Urinary bladder (tissue), 4 donors: ENCODE results near the gene ANKRD23. TPM values are rescaled to one million over a fixed set of nuclear protein-coding genes. Genes with fewer than 3 reads are reported as not detected.
A peak's percentile ranks its signal among the peaks of the same experiment; 100 is the strongest.
"Not testable (repeated sequence)": the region's sequence is repeated elsewhere in the genome, so short reads cannot be mapped to it uniquely, and the experiment has no call there.

ENCODE experiments used
- DNase-seq: peaks from one replicate; pipeline ENCODE4 v3.0.0-alpha.2; 2015; ENCODE audit errors: extremely low spot score
- H3K27ac ChIP-seq: one replicate; pipeline ENCODE4 v1.5.1; 2013; ENCODE audit warnings: low read depth, mild to moderate bottlenecking, moderate library complexity
- H3K36me3 ChIP-seq: one replicate; pipeline ENCODE4 v1.6.1; 2013; ENCODE audit warnings: mild to moderate bottlenecking, moderate library complexity; ENCODE audit not compliant: insufficient read depth
- H3K4me1 ChIP-seq: one replicate; pipeline ENCODE4 v1.6.1; 2013; ENCODE audit warnings: mild to moderate bottlenecking, moderate library complexity; ENCODE audit not compliant: insufficient read depth
- H3K4me3 ChIP-seq: one replicate; pipeline ENCODE4 v1.5.1; 2013; ENCODE audit warnings: low read depth, low read length
- WGBS: extraction: QIAGEN DNeasy Blood & Tissue Kit; methylation state at CpG from one replicate; pipeline ENCODE4 v1.1.7; 2013; 5-methylcytosine and 5-hydroxymethylcytosine counted together
- polyA plus RNA-seq: library from polyadenylated mRNA; stranded (reverse); fragments of 200-250 nt; gene quantifications from one replicate; pipeline ENCODE4 v1.2.3, GENCODE V29; 2013
- total RNA-seq: library from RNA; depleted of rRNA; stranded (reverse); fragments of >200 nt; gene quantifications from one replicate; pipeline ENCODE4 v1.2.3, GENCODE V29; 2014
- donor health status: healthy with polysubstance abuse.
- donor health status: healthy.

The ANKRD23 gene
- total and polyA plus RNA-seq, 2 donors: 2.6 to 5.1 TPM

DNA sequence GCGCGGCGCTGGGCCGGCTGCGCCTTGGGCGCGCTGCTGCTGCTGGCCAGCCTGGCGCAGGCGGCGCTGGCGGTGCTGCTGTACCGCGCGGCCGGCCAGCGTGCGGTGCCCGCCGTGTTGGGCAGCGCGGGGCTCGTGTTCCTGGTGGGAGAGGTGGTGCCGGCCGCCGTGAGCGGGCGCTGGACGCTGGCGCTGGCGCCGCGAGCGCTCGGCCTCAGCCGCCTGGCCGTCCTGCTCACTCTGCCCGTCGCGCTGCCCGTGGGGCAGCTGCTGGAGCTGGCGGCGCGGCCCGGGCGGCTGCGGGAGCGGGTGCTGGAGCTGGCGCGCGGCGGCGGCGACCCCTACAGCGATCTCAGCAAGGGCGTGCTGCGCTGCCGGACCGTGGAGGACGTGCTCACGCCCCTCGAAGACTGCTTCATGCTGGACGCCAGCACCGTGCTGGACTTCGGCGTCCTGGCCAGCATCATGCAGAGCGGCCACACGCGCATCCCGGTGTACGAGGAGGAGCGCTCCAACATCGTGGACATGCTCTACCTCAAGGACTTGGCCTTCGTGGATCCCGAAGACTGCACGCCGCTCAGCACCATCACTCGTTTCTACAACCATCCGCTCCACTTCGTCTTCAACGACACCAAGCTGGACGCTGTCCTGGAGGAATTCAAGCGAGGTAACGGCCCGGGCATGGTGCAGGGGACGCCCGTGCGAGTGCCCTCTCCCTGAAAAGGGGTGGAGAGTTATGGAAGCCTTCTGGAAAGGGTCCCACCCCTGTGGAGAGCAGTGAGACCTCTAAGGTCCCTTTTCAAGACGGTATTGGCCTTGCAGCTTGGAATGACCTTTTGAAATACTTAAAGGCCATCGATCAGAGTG lies 26.8 kb downstream of the ANKRD23 start:
- WGBS: 2% methylated on average over 89 of the region's 89 CpGs
- peak overlapping the region; percentile 84 for H3K4me3 ChIP-seq
- no peak for DNase-seq
- peaks cover 4% of the 10 kb centered on the region for H3K4me1 ChIP-seq
- H3K36me3 ChIP-seq: no peaks in the 10 kb centered on the region
- no peak overlapping the region for H3K27ac ChIP-seq

DNA sequence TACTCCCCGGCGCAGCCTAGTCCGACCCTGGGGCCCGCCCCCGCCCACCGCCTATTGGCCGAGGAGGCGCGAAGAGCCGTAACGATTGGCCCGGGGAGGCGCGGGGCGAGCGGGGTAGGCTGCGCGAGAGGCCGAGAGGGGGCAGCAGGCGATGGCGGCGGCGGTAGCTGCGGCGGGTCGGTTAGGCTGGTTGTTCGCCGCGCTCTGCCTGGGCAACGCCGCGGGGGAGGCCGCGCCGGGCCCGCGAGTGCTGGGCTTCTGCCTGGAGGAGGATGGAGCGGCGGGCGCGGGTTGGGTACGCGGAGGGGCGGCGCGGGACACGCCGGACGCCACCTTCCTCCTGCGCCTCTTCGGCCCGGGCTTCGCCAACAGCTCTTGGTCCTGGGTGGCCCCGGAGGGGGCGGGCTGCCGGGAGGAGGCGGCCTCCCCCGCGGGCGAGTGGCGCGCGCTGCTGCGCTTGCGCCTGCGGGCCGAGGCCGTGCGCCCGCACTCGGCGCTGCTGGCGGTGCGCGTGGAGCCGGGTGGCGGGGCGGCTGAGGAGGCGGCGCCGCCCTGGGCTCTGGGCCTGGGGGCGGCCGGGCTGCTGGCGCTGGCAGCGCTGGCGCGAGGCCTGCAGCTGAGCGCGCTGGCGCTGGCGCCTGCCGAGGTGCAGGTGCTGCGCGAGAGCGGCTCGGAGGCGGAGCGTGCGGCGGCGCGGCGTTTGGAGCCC lies 27.5 kb downstream of the ANKRD23 start, which contains the start of gene CNNM3:
Gene CNNM3, plus strand, starts transcription at position 142 of the 709 bp plus-strand sequence. Its CDS starts 10 bp downstream, at position 152.
- Histone ChIP-seq H3K36me3 (no peaks in the 10 kb centered on the region), H3K4me1 (peaks cover 4% of the 10 kb centered on the region), H3K27ac (peak within 1 kb of the TSS; percentile 96), H3K4me3 (peak within 1 kb of the TSS; percentile 84)
- DNase-seq: peak; percentile 84
- under 1% methylated on average over 103 of the region's 103 CpGs for WGBS

GRCh38 chr2:96815326-96816126 lies 28.3 kb downstream of the ANKRD23 start:
- WGBS: under 1% methylated on average over 60 of the region's 60 CpGs
- peaks cover 4% of the 10 kb centered on the region for H3K4me1 ChIP-seq
- DNase-seq: no peak

GRCh38 chr2:96813656-96814055 lies 30.2 kb downstream of the ANKRD23 start:
- Histone ChIP-seq H3K4me1 (no peaks in the 10 kb centered on the region), H3K36me3 (no peaks in the 10 kb centered on the region), H3K4me3 (no peak overlapping the region), H3K27ac (no peak overlapping the region)
- no peak for DNase-seq
- WGBS: 94% methylated on average over 4 of the region's 4 CpGs

More at GRCh38 chr2:96815326-96816126, 28.3 kb downstream of the ANKRD23 start:
- H3K4me3 ChIP-seq: peak overlapping the region; percentile 84
- peak overlapping the region; percentile 82 for H3K27ac ChIP-seq
- H3K36me3 ChIP-seq: no peaks in the 10 kb centered on the region

GRCh38 chr2:96811917-96812316 lies 31.9 kb downstream of the ANKRD23 start:
- Histone ChIP-seq H3K4me1 (no peaks in the 10 kb centered on the region), H3K27ac (no peak overlapping the region), H3K4me3 (no peak overlapping the region), H3K36me3 (no peaks in the 10 kb centered on the region)
- WGBS: 36% methylated on average over 3 of the region's 3 CpGs
- DNase-seq: no peak

DNA sequence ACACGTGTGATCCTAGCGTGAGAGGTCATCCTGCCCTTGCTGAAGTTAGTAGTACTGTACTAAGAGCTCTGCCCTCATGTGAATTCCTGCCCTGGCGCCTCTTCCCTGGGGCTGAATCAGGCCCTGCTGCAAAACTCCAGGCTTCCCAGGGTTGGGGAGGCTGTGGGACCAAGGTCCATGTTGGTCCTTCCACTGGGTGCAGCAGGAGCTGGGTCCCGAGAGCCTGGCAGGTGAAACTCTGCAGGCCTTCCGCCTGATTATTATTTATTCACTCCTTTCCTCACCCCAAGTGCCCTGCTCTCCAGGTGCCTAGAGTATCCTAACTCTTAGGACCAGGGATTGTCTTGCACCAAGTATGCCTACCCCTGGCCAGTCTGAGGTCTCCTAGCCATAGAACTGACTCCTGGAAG lies 33.0 kb downstream of the ANKRD23 start:
- DNase-seq: no peak
- WGBS: 83% methylated on average over 5 of the region's 5 CpGs
- Histone ChIP-seq H3K4me3 (no peak overlapping the region), H3K36me3 (no peaks in the 10 kb centered on the region), H3K27ac (no peak overlapping the region), H3K4me1 (no peaks in the 10 kb centered on the region)

DNA sequence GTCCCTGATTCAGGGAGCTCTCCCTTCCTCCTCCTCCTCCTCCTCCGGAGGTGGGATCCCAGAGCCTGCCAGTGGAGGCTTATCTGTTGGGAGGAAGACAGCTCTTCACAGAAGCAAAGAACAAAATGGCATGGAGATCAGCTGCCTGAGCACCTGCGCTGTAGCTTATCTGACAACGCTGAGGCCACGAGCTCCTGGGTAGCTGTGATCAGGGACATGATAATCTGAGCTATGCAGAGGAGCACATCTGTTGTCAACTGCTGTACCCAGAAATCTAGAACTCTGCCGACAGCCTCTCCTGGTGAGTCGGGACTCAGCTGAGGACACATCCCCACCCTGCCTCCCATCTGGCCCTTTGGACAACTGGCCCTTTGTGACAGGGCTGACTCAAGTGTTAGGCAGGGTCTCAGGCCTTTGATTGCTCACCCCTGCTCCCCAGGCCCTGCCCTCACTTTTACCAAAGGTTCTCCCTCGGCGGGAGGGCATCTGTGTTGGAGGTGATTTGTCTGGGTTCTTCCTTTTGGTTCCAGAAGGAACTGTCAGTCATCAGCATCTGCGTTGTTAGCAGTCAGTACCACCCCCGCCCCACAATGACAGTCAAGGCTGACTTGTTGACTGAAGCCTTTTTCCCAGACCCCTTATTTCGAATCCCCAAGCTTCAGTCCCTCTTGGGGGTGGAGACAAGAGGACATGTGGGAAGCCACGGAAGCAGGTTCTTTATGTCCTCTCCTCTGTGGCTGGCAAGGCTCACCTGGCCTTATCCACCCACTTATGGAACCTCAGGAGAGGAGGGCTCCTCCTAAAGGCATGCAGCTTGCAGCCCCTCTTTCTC lies 33.7 kb downstream of the ANKRD23 start:
- no peak overlapping the region for H3K27ac ChIP-seq
- H3K36me3 ChIP-seq: no peaks in the 10 kb centered on the region
- no peak overlapping the region for H3K4me3 ChIP-seq
- WGBS: 82% methylated on average over 12 of the region's 12 CpGs
- no peak for DNase-seq
- no peaks in the 10 kb centered on the region for H3K4me1 ChIP-seq

GRCh38 chr2:96809216-96809882 lies 34.5 kb downstream of the ANKRD23 start:
- no peaks in the 10 kb centered on the region for H3K4me1 ChIP-seq
- H3K36me3 ChIP-seq: no peaks in the 10 kb centered on the region
- no peak for DNase-seq
- 83% methylated on average over 13 of the region's 13 CpGs for WGBS
- no peak overlapping the region for H3K27ac ChIP-seq
- H3K4me3 ChIP-seq: no peak overlapping the region

DNA sequence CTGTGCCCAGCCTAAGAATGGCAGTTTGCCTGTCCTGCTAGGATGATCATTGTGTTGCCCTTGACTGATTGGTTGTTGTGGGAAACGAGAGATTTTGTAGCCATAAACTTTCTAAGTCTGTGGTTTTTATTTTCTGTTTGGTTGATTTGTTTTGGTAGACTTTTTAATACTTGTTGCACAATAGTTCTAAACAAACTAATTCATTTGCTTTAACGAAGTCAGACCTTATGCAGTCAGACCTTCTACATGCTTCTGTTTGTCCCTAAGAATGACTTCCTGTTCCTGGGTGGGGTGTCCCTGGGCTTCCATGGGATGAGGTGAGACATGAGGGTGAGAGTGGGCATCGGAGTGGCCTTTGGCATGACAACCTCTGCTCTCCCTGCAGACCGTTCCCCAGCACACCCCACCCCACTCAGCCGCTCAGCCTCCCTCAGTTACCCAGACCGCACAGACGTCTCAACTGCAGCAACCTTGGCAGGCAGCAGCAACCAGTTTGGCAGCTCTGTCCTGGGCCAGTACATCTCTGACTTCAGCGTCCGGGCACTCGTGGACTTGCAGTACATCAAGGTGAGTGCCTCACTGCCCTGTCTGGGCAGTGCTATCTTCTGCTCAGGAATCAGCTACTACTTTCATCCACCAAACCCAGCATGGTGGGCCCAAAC lies 35.5 kb downstream of the ANKRD23 start:
- Histone ChIP-seq H3K36me3 (no peaks in the 10 kb centered on the region), H3K27ac (no peak overlapping the region), H3K4me1 (no peaks in the 10 kb centered on the region), H3K4me3 (no peak overlapping the region)
- no peak for DNase-seq
- 65% methylated on average over 10 of the region's 10 CpGs for WGBS

- H3K4me3 ChIP-seq: no peak overlapping the region
- DNase-seq: no peak
- H3K27ac ChIP-seq: no peak overlapping the region
- H3K4me1 ChIP-seq: no peaks in the 10 kb centered on the region
- no peaks in the 10 kb centered on the region for H3K36me3 ChIP-seq
- WGBS: 96% methylated on average over 10 of the region's 10 CpGs
Observed at GRCh38 chr2:96807127-96807471, 36.7 kb downstream of the ANKRD23 start.

- Histone ChIP-seq H3K27ac (no peak overlapping the region), H3K4me1 (no peaks in the 10 kb centered on the region), H3K36me3 (no peaks in the 10 kb centered on the region), H3K4me3 (no peak overlapping the region)
- WGBS: 82% methylated on average over 23 of the region's 23 CpGs
- DNase-seq: no peak
Observed at GRCh38 chr2:96806468-96807126, 37.2 kb downstream of the ANKRD23 start.

DNA sequence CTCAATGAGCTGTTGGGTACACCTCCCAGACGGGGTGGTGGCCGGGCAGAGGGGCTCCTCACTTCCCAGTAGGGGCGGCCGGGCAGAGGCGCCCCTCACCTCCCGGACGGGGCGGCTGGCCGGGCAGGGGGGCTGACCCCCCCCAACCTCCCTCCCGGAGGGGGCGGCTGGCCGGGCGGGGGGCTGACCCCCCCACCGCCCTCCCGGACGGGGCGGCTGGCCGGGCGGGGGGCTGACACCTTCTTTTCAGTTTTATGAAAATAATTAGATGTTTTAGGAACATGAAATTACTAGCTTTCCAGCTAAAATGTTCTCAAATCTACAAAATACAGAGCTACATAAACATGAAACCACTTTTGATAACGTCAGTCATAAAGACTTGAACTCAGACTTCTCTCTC lies 37.9 kb downstream of the ANKRD23 start:
- WGBS: 85% methylated on average over 16 of the region's 20 CpGs
- H3K4me3 ChIP-seq, DNase-seq: not testable (repeated sequence)

More for the DNA sequence above, 37.9 kb downstream of the ANKRD23 start:
- H3K4me1 ChIP-seq, H3K27ac ChIP-seq, H3K36me3 ChIP-seq: not testable (repeated sequence)
